Dendritic cell treated with granulocyte-macrophage colony-stimulating factor and Interleukin-4, amounts not matched to agents 40 ng/mL and 50 ng/mL, for 4 days (primary cell): ENCODE measurements around the gene DYNC2H1.

ENCODE experiments used
- H3K27ac Mint-ChIP-seq: one replicate; pipeline ENCODE4 v1.8.0; 2022; ENCODE audit warnings: mild to moderate bottlenecking, mixed read lengths
- H3K27me3 Mint-ChIP-seq: one replicate; pipeline ENCODE4 v1.8.0; 2022; ENCODE audit warnings: mild to moderate bottlenecking, mixed read lengths
- H3K36me3 Mint-ChIP-seq: one replicate; pipeline ENCODE4 v1.8.0; 2022; ENCODE audit warnings: low read depth, mixed read lengths
- H3K4me1 Mint-ChIP-seq: one replicate; pipeline ENCODE4 v1.8.0; 2022; ENCODE audit warnings: low read depth, mixed read lengths
- H3K4me3 Mint-ChIP-seq: one replicate; pipeline ENCODE4 v1.8.0; 2022; ENCODE audit warnings: mild to moderate bottlenecking, moderate library complexity, mixed read lengths
- H3K9me3 Mint-ChIP-seq: one replicate; pipeline ENCODE4 v1.8.0; 2022; ENCODE audit warnings: mixed read lengths
- intact Hi-C: fragments of 100-400 bp; cut with micrococcal nuclease; formaldehyde crosslinking; loops from one replicate; pipeline ENCODE4 v1.15.0; 2022

DYNC2H1 gene

DNA sequence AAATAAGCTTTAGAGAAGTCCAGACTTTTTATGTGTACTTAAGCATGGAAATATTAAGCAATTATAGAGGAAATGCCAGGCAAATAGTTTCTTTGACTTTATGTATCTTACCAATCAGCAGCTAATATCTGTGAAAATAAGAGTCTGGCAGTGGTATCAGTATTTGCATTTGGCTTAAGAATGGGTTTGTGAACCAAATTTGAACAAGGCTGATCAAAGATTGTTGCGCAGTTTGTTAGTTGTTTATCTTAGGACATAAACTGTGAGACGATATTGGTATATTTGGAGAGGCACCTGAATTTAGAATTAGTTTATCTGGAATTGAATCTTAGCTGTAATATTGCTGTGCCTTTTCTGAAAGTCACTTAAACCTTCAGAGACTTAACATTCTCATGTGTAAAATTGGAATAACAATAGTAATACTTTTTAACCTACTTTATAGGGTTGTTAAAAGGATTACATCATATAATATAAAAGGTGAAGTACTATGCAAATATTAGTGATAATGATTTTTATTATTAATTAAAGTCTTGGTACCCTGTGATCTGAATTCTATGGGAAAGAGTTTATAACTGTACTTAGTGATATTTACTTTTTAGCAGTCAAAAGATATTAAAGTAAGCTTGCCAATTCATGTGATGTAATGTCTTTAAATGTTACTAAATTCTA lies 66.4 kb downstream of the DYNC2H1 start:
- Mint-ChIP-seq H3K4me3 (no peak overlapping the region), H3K9me3 (no peaks in the 10 kb centered on the region), H3K36me3 (no peaks in the 10 kb centered on the region)

GRCh38 chr11:103183981-103184611 lies 74.9 kb downstream of the DYNC2H1 start:
- no peaks in the 10 kb centered on the region for H3K9me3 Mint-ChIP-seq
- H3K4me1 Mint-ChIP-seq, result no peaks in the 10 kb centered on the region
- H3K4me3 Mint-ChIP-seq, result no peak overlapping the region
- no peaks in the 10 kb centered on the region for H3K36me3 Mint-ChIP-seq
- H3K27ac Mint-ChIP-seq, result no peak overlapping the region
- intact Hi-C loops, result no loop called here
- H3K27me3 Mint-ChIP-seq, result no peaks in the 10 kb centered on the region

More for the DNA sequence above, 66.4 kb downstream of the DYNC2H1 start:
- no peaks in the 10 kb centered on the region for H3K27me3 Mint-ChIP-seq
- no peak overlapping the region for H3K27ac Mint-ChIP-seq
- intact Hi-C loops, result no loop called here
- no peaks in the 10 kb centered on the region for H3K4me1 Mint-ChIP-seq

GRCh38 chr11:103202048-103202651 lies 92.9 kb downstream of the DYNC2H1 start:
- H3K9me3 Mint-ChIP-seq, result no peaks in the 10 kb centered on the region
- no peaks in the 10 kb centered on the region for H3K36me3 Mint-ChIP-seq
- H3K4me3 Mint-ChIP-seq, result no peak overlapping the region
- H3K4me1 Mint-ChIP-seq, result no peaks in the 10 kb centered on the region
- H3K27me3 Mint-ChIP-seq, result no peaks in the 10 kb centered on the region
- intact Hi-C loops, result no loop called here
- no peak overlapping the region for H3K27ac Mint-ChIP-seq

DNA sequence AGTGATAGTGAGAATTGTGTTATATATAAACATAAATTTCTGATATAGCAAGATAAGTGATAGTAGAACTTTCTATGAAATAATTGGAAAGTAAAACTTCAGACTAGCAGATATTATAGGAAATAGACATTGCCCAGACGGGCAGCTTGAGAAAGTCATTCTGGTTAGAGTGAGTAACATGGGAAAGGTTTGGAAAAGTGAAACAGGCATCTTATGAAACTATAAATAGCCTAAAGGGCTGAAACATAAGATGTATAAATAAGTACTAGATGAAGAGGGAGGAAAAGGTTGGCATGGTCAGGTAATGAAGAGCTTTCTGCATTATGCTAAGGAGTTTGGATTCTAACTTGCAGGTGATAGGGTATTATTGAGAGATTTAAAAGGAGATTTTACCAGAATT lies 101.3 kb downstream of the DYNC2H1 start:
- no peak overlapping the region for H3K4me3 Mint-ChIP-seq
- no peaks in the 10 kb centered on the region for H3K27me3 Mint-ChIP-seq
- no peak overlapping the region for H3K27ac Mint-ChIP-seq
- H3K36me3 Mint-ChIP-seq, result no peaks in the 10 kb centered on the region
- H3K9me3 Mint-ChIP-seq, result no peaks in the 10 kb centered on the region
- intact Hi-C loops, result no loop called here
- no peaks in the 10 kb centered on the region for H3K4me1 Mint-ChIP-seq

- H3K27me3 Mint-ChIP-seq, result no peaks in the 10 kb centered on the region
- H3K36me3 Mint-ChIP-seq, result no peaks in the 10 kb centered on the region
- no peaks in the 10 kb centered on the region for H3K4me1 Mint-ChIP-seq
- H3K9me3 Mint-ChIP-seq, result no peaks in the 10 kb centered on the region
- intact Hi-C loops, result no loop called here
- H3K27ac Mint-ChIP-seq, result no peak overlapping the region
- H3K4me3 Mint-ChIP-seq, result no peak overlapping the region
Measured at GRCh38 chr11:103215812-103216211, 106.6 kb downstream of the DYNC2H1 start.

DNA sequence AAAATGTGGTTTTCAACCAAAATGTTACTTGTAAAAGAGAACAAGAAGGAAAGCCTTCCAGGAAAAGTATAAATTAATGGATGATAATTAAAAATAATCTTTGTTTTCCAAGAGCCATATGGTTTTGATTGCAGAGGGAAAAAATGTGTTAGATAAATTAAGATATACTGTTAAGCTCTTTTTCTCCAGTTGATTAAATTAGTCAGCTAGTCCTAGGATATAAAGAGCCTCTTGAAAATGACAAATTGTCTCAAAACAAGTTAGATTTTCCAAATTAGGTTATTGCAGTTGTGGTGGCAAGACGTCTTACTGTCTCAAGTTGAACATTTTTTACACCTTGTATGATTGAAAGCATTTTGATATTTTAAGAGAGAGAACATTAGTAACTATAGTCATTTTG lies 110.9 kb downstream of the DYNC2H1 start:
- no peak overlapping the region for H3K27ac Mint-ChIP-seq

GRCh38 chr11:103222806-103223205 lies 113.6 kb downstream of the DYNC2H1 start:
- no peak overlapping the region for H3K4me3 Mint-ChIP-seq
- no peak overlapping the region for H3K27ac Mint-ChIP-seq
- intact Hi-C loops, result no loop called here
- H3K27me3 Mint-ChIP-seq, result no peaks in the 10 kb centered on the region
- H3K36me3 Mint-ChIP-seq, result no peaks in the 10 kb centered on the region
- H3K4me1 Mint-ChIP-seq, result no peaks in the 10 kb centered on the region
- no peaks in the 10 kb centered on the region for H3K9me3 Mint-ChIP-seq

More for the DNA sequence above, 110.9 kb downstream of the DYNC2H1 start:
- no peaks in the 10 kb centered on the region for H3K36me3 Mint-ChIP-seq
- no peaks in the 10 kb centered on the region for H3K27me3 Mint-ChIP-seq
- H3K4me3 Mint-ChIP-seq, result no peak overlapping the region
- intact Hi-C loops, result no loop called here
- H3K9me3 Mint-ChIP-seq, result no peaks in the 10 kb centered on the region
- H3K4me1 Mint-ChIP-seq, result no peaks in the 10 kb centered on the region

DNA sequence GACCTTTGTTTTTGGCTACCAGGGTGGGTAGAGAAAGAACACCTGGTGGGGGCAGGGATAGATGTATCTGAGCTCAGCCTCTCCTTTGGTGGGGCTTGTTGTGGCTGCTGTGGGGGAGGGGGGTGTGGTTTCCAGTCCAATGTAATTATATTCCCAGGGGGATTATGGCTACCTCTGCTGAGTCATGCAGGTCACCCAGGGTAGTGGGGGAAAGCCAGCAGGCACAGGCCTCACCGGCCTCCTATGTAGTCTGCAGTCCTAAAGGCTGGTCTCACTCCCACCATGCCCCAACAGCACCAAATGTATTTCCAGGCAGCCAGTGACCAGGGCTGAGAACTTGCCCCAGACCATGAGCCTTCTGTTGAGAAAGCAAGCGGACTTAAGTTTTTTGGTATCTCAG lies 119.6 kb downstream of the DYNC2H1 start:
- H3K27ac Mint-ChIP-seq, result no peak overlapping the region
- no peaks in the 10 kb centered on the region for H3K9me3 Mint-ChIP-seq
- H3K4me1 Mint-ChIP-seq, result no peaks in the 10 kb centered on the region
- H3K36me3 Mint-ChIP-seq, result no peaks in the 10 kb centered on the region
- no peaks in the 10 kb centered on the region for H3K27me3 Mint-ChIP-seq
- intact Hi-C loops, result no loop called here
- H3K4me3 Mint-ChIP-seq, result no peak overlapping the region

- H3K4me1 Mint-ChIP-seq, result no peaks in the 10 kb centered on the region
- H3K27ac Mint-ChIP-seq, result no peak overlapping the region
- no peaks in the 10 kb centered on the region for H3K36me3 Mint-ChIP-seq
- H3K9me3 Mint-ChIP-seq, result no peaks in the 10 kb centered on the region
- H3K4me3 Mint-ChIP-seq, result no peak overlapping the region
- no peaks in the 10 kb centered on the region for H3K27me3 Mint-ChIP-seq
- intact Hi-C loops, result no loop called here
Measured at GRCh38 chr11:103234974-103235373, 125.7 kb downstream of the DYNC2H1 start.

- Mint-ChIP-seq H3K9me3 (no peaks in the 10 kb centered on the region), H3K27me3 (no peaks in the 10 kb centered on the region), H3K36me3 (no peaks in the 10 kb centered on the region), H3K4me1 (no peaks in the 10 kb centered on the region), H3K27ac (no peak overlapping the region), H3K4me3 (no peak overlapping the region)
- intact Hi-C loops, result no loop called here
Measured at GRCh38 chr11:103241574-103241973, 132.3 kb downstream of the DYNC2H1 start.

DNA sequence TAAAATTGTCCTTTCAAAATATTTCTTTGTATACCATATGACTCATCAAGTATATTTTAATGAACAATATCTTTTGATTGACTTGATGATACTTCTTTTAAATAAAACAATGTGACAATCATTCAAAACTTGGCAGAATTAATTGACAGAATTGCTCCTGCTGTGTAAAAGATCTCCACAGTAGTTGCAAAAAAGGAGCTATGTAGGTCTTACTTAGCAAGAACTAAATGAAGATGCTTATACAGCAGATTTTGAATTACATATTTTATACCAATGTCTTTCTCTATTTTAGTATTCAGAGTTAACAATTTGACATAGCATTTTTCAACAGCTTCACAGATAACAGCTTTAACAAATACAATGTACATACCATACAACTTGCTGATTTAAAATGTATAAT lies 144.9 kb downstream of the DYNC2H1 start:
- Mint-ChIP-seq H3K36me3 (no peaks in the 10 kb centered on the region), H3K27ac (no peak overlapping the region), H3K9me3 (no peaks in the 10 kb centered on the region), H3K4me1 (no peaks in the 10 kb centered on the region), H3K4me3 (no peak overlapping the region), H3K27me3 (no peaks in the 10 kb centered on the region)
- intact Hi-C loops, result no loop called here

- intact Hi-C loops, result no loop called here
- no peaks in the 10 kb centered on the region for H3K9me3 Mint-ChIP-seq
- H3K27me3 Mint-ChIP-seq, result no peaks in the 10 kb centered on the region
- no peaks in the 10 kb centered on the region for H3K4me1 Mint-ChIP-seq
- H3K27ac Mint-ChIP-seq, result no peak overlapping the region
- H3K4me3 Mint-ChIP-seq, result no peak overlapping the region
- H3K36me3 Mint-ChIP-seq, result no peaks in the 10 kb centered on the region
Measured at GRCh38 chr11:103257360-103257759, 148.1 kb downstream of the DYNC2H1 start.

GRCh38 chr11:103266167-103266831 lies 157.1 kb downstream of the DYNC2H1 start:
- Mint-ChIP-seq H3K27me3 (no peaks in the 10 kb centered on the region), H3K4me1 (no peaks in the 10 kb centered on the region), H3K36me3 (no peaks in the 10 kb centered on the region), H3K9me3 (no peaks in the 10 kb centered on the region), H3K27ac (no peak overlapping the region), H3K4me3 (no peak overlapping the region)
- intact Hi-C loops, result no loop called here

DNA sequence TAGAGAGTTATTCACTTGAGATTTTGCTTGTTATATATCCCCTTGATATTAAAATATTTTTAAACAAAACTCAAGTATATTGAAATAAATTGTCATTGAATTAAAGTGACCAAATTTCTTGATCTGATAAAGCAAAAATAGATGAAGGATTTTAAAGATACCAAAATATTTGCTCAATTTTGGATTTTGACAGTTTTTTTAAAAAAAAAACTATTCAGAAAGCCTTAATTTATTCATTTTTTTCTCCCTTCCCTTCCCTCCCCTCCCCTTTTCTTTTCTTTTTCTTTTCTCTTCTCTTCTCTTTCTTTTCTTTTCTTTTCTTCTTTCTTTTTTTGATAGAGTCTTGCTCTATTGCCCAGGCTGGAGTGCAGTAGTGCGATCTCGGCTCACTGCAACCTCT lies 163.7 kb downstream of the DYNC2H1 start:
- Mint-ChIP-seq H3K27me3 (no peaks in the 10 kb centered on the region), H3K4me1 (no peaks in the 10 kb centered on the region), H3K36me3 (no peaks in the 10 kb centered on the region), H3K4me3 (no peak overlapping the region), H3K9me3 (no peaks in the 10 kb centered on the region), H3K27ac (no peak overlapping the region)
- intact Hi-C loops, result no loop called here
